GM19324 (cell line): ENCODE measurements around the gene MICAL2.

Source experiments
- ATAC-seq: cut with Tn5 transposase; IDR thresholded peaks from one replicate; pipeline ENCODE4 v1.9.1; 2021; ENCODE audit warnings: mild to moderate bottlenecking, moderate library complexity; ENCODE audit not compliant: unreplicated experiment, low FRiP score

The MICAL2 gene

GRCh38 chr11:12239804-12240371, 129.5 kb downstream of the MICAL2 start:
- ATAC-seq, result no peak

- ATAC-seq, result no peak
These were observed 130.3 kb downstream of the MICAL2 start for GRCh38 chr11:12240677-12241076.

GRCh38 chr11:12241401-12241800, 131.0 kb downstream of the MICAL2 start:
- ATAC-seq, result no peak

- ATAC-seq, result no peak
These were observed 131.7 kb downstream of the MICAL2 start for GRCh38 chr11:12241971-12242672.

GRCh38 chr11:12242966-12243365, 132.6 kb downstream of the MICAL2 start:
- no peak for ATAC-seq

- ATAC-seq, result no peak
These were observed 133.1 kb downstream of the MICAL2 start for GRCh38 chr11:12243486-12243885.

- no peak for ATAC-seq
These were observed 133.6 kb downstream of the MICAL2 start for GRCh38 chr11:12243911-12244550.

- ATAC-seq, result no peak
These were observed 134.7 kb downstream of the MICAL2 start for GRCh38 chr11:12245091-12245490.

GRCh38 chr11:12245549-12246016, 135.2 kb downstream of the MICAL2 start:
- no peak for ATAC-seq

GRCh38 chr11:12246147-12246546, 135.8 kb downstream of the MICAL2 start:
- no peak for ATAC-seq

- ATAC-seq, result no peak
These were observed 136.6 kb downstream of the MICAL2 start for GRCh38 chr11:12246989-12247388.

- ATAC-seq, result no peak
These were observed 137.3 kb downstream of the MICAL2 start for GRCh38 chr11:12247543-12248254.

GRCh38 chr11:12248330-12248729, 137.9 kb downstream of the MICAL2 start:
- ATAC-seq, result no peak

- no peak for ATAC-seq
These were observed 139.3 kb downstream of the MICAL2 start for GRCh38 chr11:12249590-12250260.

GRCh38 chr11:12251666-12252560, 141.5 kb downstream of the MICAL2 start:
- no peak for ATAC-seq

- no peak for ATAC-seq
These were observed 143.5 kb downstream of the MICAL2 start for GRCh38 chr11:12253843-12254281.

GRCh38 chr11:12258451-12258850, 148.1 kb downstream of the MICAL2 start:
- no peak for ATAC-seq

GRCh38 chr11:12259956-12260355, 149.6 kb downstream of the MICAL2 start:
- ATAC-seq, result no peak

GRCh38 chr11:12260731-12261521, 150.5 kb downstream of the MICAL2 start:
- no peak for ATAC-seq
